ENCODE measurements around the gene SLC5A2. TPM values are rescaled to one million over a fixed set of nuclear protein-coding genes. Genes with fewer than 3 reads are reported as not detected.
A peak's percentile ranks its signal among the peaks of the same experiment; 100 is the strongest.

Gene SLC5A2
- total and polyA plus RNA-seq, 2 of the 13 experiments (the other 11 are each of a cell fraction or from before 2014, with no cell fraction given), result 0.24 to 0.97 TPM

DNA sequence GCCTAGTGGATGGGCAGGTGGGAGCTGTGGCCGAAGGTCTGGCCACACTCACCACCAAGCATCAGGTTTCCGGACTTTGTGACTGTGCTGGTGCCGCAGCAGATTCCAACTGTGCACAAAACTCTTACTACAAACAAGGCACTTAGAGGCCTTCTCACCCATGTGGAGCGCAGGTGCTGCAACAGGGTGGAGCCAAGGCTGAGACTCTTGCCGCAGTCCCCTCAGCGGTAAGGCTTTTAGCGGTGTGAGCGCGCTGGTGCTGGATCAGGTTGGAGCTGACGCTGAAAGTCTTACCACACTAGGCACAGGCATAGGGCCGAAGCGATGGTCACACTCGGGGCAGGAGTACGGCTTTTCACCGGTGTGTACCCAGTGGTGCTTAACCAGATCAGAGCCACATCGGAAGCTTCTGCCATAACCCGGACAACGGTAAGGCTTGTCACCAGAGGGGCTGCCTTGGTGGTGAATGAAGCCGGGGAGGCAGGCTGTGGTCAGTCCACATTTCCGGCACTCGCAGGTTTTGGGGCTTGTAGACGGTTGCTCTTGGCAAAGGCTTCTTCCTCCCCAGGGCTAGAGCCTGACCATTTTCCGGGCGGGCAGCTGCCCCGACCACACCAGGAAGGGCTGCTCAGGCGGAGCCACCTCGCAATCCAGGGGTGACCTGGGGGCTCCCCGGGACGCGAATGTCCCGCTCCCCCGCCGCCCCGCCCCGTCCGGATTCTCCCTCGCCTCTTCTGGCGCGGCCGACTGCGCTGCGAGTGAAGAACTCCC is 24.7 kb upstream of the SLC5A2 start (continued):
- TF ChIP-seq ZFP90 (CRISPR knock-in tag; IDR thresholded peaks at IDR 0.05; ENCODE audit: borderline replicate concordance), result 0 out of 2 replicates have a peak, but pooled peaks have one; percentile 67
- TF ChIP-seq HIC2 (CRISPR knock-in tag; IDR thresholded peaks at IDR 0.05; ENCODE audit: low read depth), result peak; percentile 93
- peak; percentile 39; the same call in 1 of the 2 replicates for TF ChIP-seq CREB1 (IDR thresholded peaks at IDR 0.05)
- no peak for TF ChIP-seq CREB1 (CRISPR knock-in tag; IDR thresholded peaks at IDR 0.05)
- no peak for TF ChIP-seq SOX13 (IDR thresholded peaks at IDR 0.05)
- peak in 1 of 2 experiments; percentile 74; a peak in 2 of 4 replicates for TF ChIP-seq SOX13 (CRISPR knock-in tag; conservative IDR thresholded peaks at IDR 0.05 in 1 of 2, IDR thresholded peaks at IDR 0.05 in 1 of 2)
- no peak; the same call in 1 of the 2 replicates for TF ChIP-seq TOE1 (CRISPR knock-in tag; IDR thresholded peaks at IDR 0.05)
- TF ChIP-seq HOXA5 (CRISPR knock-in tag; IDR thresholded peaks at IDR 0.05), result no peak
- TF ChIP-seq TEAD2 (CRISPR knock-in tag; IDR thresholded peaks at IDR 0.05), result no peak
- TF ChIP-seq IRF1 (CRISPR knock-in tag; IDR thresholded peaks at IDR 0.05; ENCODE audit: low read depth), result no peak
- peak; percentile 97; the same call in 1 of the 2 replicates for TF ChIP-seq ZNF44 (CRISPR knock-in tag; IDR thresholded peaks at IDR 0.05)
- TF ChIP-seq ZNF784 (CRISPR knock-in tag; IDR thresholded peaks at IDR 0.05; ENCODE audit: borderline replicate concordance), result peak; percentile 94
- TF ChIP-seq ZEB1 (IDR thresholded peaks at IDR 0.05; ENCODE audit: insufficient replicate concordance, low read depth), result peak; percentile 59
- peak; percentile 54 for TF ChIP-seq RBM39 (IDR thresholded peaks at IDR 0.05; ENCODE audit: low read depth, low read length, poor library complexity, severe bottlenecking)
- peak; percentile 92 for TF ChIP-seq MYC (CRISPR knock-in tag; IDR thresholded peaks at IDR 0.05; ENCODE audit: borderline replicate concordance)
- TF ChIP-seq ZNF703 (CRISPR knock-in tag; IDR thresholded peaks at IDR 0.05; ENCODE audit: borderline replicate concordance), result 0 out of 2 replicates have a peak, but pooled peaks have one; percentile 80
- TF ChIP-seq GTF3A (CRISPR knock-in tag; conservative IDR thresholded peaks at IDR 0.05), result 0 out of 2 replicates have a peak, but pooled peaks have one; percentile 22
- peak; percentile 92 for TF ChIP-seq ZNF264 (CRISPR knock-in tag; IDR thresholded peaks at IDR 0.05)
- no peak for TF ChIP-seq ASH2L (IDR thresholded peaks at IDR 0.05; ENCODE audit: insufficient read length, low read depth, low read length)
- TF ChIP-seq CERS6 (CRISPR knock-in tag; IDR thresholded peaks at IDR 0.05), result no peak
- no peak for TF ChIP-seq ZNF101 (CRISPR knock-in tag; IDR thresholded peaks at IDR 0.05; ENCODE audit: borderline replicate concordance, low read depth)
- no peak for TF ChIP-seq ZNF501 (CRISPR knock-in tag; IDR thresholded peaks at IDR 0.05)
- TF ChIP-seq SSRP1 (CRISPR knock-in tag; IDR thresholded peaks at IDR 0.05), result peak; percentile 92; the same call in 1 of the 2 replicates
- peak; percentile 48; the same call in 1 of the 2 replicates for TF ChIP-seq ZNF616 (CRISPR knock-in tag; IDR thresholded peaks at IDR 0.05; ENCODE audit: low read depth)
- 0 out of 2 replicates have a peak, but pooled peaks have one; percentile 54 for TF ChIP-seq CHD4 (IDR thresholded peaks at IDR 0.05; ENCODE audit: borderline replicate concordance, low read length)
